ENCODE data around the gene SYT9. TPM values are rescaled to one million over a fixed set of nuclear protein-coding genes. Genes with fewer than 3 reads are reported as not detected.

The SYT9 gene
- polyA plus RNA-seq, 1 of the 3 experiments (the other 2 are of a cell fraction), result 0.10 TPM

DNA sequence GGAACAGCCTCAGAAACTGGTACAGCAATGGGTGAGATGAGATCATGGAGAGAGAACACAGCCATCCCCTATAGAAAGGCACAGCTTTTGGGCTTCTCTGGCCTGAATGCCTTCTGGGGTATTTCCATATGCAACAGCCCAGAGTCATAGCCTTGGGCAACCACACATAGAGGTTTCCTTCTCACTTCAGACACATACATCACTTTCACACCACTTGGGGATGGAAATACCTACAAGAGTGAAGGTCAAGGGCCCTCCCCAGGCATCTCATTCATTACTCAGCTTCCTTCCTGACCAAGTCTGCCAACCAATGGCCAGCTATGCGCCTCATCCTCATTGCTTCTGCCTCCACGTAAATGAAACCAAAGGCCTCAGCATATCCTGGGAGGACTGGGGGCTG, 215.9 kb downstream of the SYT9 start:
- Histone ChIP-seq H3K4me3 (ENCODE audit: low read depth in 2 of 2, low read length in 1 of 2) (no peak overlapping the region), H3K79me2 (ENCODE audit: insufficient read depth) (no peaks in the 10 kb centered on the region), H3K36me3 (replicated peaks in 1 of 2; ENCODE audit: control insufficient read depth in 1 of 2, insufficient read depth in 2 of 2, low read length in 1 of 2) (no peaks in the 10 kb centered on the region), H4K20me1 (ENCODE audit: insufficient read depth) (no peaks in the 10 kb centered on the region), H2AFZ (ENCODE audit: low read depth) (no peak overlapping the region), H3K9me2 (no peaks in the 10 kb centered on the region), H3K9me3 (no peaks in the 10 kb centered on the region), H3K27ac (ENCODE audit: low read depth in 2 of 2, low read length in 1 of 2) (no peak overlapping the region), H3K9ac (no peak overlapping the region), H3K27me3 (ENCODE audit: insufficient read depth) (no peaks in the 10 kb centered on the region), H3F3A (replicated peaks; ENCODE audit: insufficient read depth) (no peaks in the 10 kb centered on the region), H3K4me2 (no peak overlapping the region), H3K4me1 (ENCODE audit: control insufficient read depth in 1 of 2, insufficient read depth in 2 of 2, low read depth in 1 of 2, low read length in 1 of 2) (peaks cover 0 to 5% of the 10 kb centered on the region in 2 experiments; a peak in 1 of 4 replicates)
- no peak for TF ChIP-seq EP300 (IDR thresholded peaks at IDR 0.05; ENCODE audit: borderline replicate concordance in 1 of 2, low read depth in 1 of 2, low read length in 1 of 2)
- no peak for TF ChIP-seq GABPA (IDR thresholded peaks at IDR 0.05; ENCODE audit: low read depth)
- TF ChIP-seq RAD21 (IDR thresholded peaks at IDR 0.05; ENCODE audit: low read length), result no peak
- no peak for TF ChIP-seq ELF1 (IDR thresholded peaks at IDR 0.05)
- no peak for TF ChIP-seq MAX (IDR thresholded peaks at IDR 0.05; ENCODE audit: low read depth)
- no peak for TF ChIP-seq TEAD4 (IDR thresholded peaks at IDR 0.05; ENCODE audit: borderline replicate concordance, insufficient read depth)
- TF ChIP-seq MEF2A (IDR thresholded peaks at IDR 0.05; ENCODE audit: borderline replicate concordance, low read depth), result no peak
- no peak for TF ChIP-seq CHD2 (IDR thresholded peaks at IDR 0.05; ENCODE audit: low read length, partially characterized antibody)
- no peak for TF ChIP-seq RXRA (IDR thresholded peaks at IDR 0.05; ENCODE audit: borderline replicate concordance, low read depth)
- TF ChIP-seq MXI1 (IDR thresholded peaks at IDR 0.05; ENCODE audit: low read depth, low read length), result no peak
- no peak for TF ChIP-seq FOXJ3 (CRISPR knock-in tag; IDR thresholded peaks at IDR 0.05)
- no peak for TF ChIP-seq GATA2 (CRISPR knock-in tag; IDR thresholded peaks at IDR 0.05)
- CTCF ChIA-PET, result interaction anchor here (1.5 to 2.8 kb wide), 2 partner anchors 25 to 103 kb away, joined by 4 to 11 read pairs; no protein-coding TSS in a partner anchor
- WGBS (ENCODE audit: low lambda C conversion rate), result 46% methylated on average over 2 of the region's 2 CpGs
- no peak for DNase-seq
- POLR2A ChIA-PET, result no interaction called here

DNA sequence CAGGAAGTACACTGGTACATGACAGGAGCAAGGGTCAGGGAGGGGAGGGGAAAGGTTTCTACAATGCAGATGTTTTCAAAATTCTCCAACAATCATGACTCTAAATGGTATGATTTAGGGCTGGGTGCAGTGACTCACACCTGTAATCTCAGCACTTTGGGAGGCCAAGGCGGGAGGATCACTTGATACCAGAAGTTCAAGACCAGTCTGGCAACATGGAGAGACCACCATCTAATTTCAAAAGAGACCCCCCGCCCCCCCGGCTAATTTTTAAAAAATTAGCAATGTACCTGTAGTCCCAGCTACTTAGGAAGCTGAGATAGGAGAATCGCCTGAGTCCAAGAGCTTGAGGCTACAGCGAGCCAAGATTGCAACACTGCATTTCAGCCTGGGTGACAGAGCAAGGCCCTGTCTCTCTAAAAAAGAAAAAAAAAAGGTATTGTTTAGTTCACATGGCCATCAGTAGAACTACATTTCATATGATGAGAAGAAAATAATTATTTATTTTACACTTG, 217.7 kb downstream of the SYT9 start:
- POLR2A ChIA-PET, result interaction anchor here (0.6 kb wide), 1 partner anchor 1125 kb away, joined by 5 read pairs; no protein-coding TSS in a partner anchor
- Histone ChIP-seq H3K36me3 (replicated peaks in 1 of 2; ENCODE audit: control insufficient read depth in 1 of 2, insufficient read depth in 2 of 2, low read length in 1 of 2) (no peaks in the 10 kb centered on the region), H3K4me3 (ENCODE audit: low read depth in 2 of 2, low read length in 1 of 2) (no peak overlapping the region), H3K79me2 (ENCODE audit: insufficient read depth) (no peaks in the 10 kb centered on the region), H3K27me3 (ENCODE audit: insufficient read depth) (no peaks in the 10 kb centered on the region), H3K9ac (no peak overlapping the region), H3K4me2 (no peak overlapping the region), H3K27ac (ENCODE audit: low read depth in 2 of 2, low read length in 1 of 2) (no peak overlapping the region), H3K9me2 (no peaks in the 10 kb centered on the region), H4K20me1 (ENCODE audit: insufficient read depth) (no peaks in the 10 kb centered on the region), H2AFZ (ENCODE audit: low read depth) (no peak overlapping the region), H3K9me3 (no peaks in the 10 kb centered on the region), H3K4me1 (ENCODE audit: control insufficient read depth in 1 of 2, insufficient read depth in 2 of 2, low read depth in 1 of 2, low read length in 1 of 2) (no peaks in the 10 kb centered on the region), H3F3A (replicated peaks; ENCODE audit: insufficient read depth) (no peaks in the 10 kb centered on the region)
- TF ChIP-seq, protein P1, sequence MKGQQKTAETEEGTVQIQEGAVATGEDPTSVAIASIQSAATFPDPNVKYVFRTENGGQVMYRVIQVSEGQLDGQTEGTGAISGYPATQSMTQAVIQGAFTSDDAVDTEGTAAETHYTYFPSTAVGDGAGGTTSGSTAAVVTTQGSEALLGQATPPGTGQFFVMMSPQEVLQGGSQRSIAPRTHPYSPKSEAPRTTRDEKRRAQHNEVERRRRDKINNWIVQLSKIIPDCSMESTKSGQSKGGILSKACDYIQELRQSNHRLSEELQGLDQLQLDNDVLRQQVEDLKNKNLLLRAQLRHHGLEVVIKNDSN (IDR thresholded peaks at IDR 0.05; ENCODE audit: borderline replicate concordance, low read depth), result no peak
- TF ChIP-seq EZH2phosphoT487 (IDR thresholded peaks at IDR 0.05; ENCODE audit: borderline replicate concordance, low read depth) (no peak), TCF12 (IDR thresholded peaks at IDR 0.05) (no peak), EP300 (IDR thresholded peaks at IDR 0.05; ENCODE audit: borderline replicate concordance in 1 of 2, low read depth in 1 of 2, low read length in 1 of 2) (no peak), NFIC (IDR thresholded peaks at IDR 0.05; ENCODE audit: borderline replicate concordance) (no peak), REST (IDR thresholded peaks at IDR 0.05; ENCODE audit: low read depth, low read length) (no peak), RXRA (IDR thresholded peaks at IDR 0.05; ENCODE audit: borderline replicate concordance, low read depth) (no peak), GABPA (IDR thresholded peaks at IDR 0.05; ENCODE audit: low read depth) (no peak), MXI1 (IDR thresholded peaks at IDR 0.05; ENCODE audit: low read depth, low read length) (no peak), GATA2 (CRISPR knock-in tag; IDR thresholded peaks at IDR 0.05) (no peak), TEAD4 (IDR thresholded peaks at IDR 0.05; ENCODE audit: borderline replicate concordance, insufficient read depth) (no peak), JUND (IDR thresholded peaks at IDR 0.05) (no peak), NRF1 (IDR thresholded peaks at IDR 0.05; ENCODE audit: low read depth, low read length) (no peak), MAX (IDR thresholded peaks at IDR 0.05; ENCODE audit: low read depth) (no peak), RAD21 (IDR thresholded peaks at IDR 0.05; ENCODE audit: low read length) (no peak)
- WGBS (ENCODE audit: low lambda C conversion rate), result 47% methylated on average over 5 of the region's 5 CpGs
- DNase-seq, result no peak
- CTCF ChIA-PET, result interaction anchor here (1.5 to 2.8 kb wide), 2 partner anchors 12 to 27 kb away, joined by 3 to 11 read pairs; no protein-coding TSS in a partner anchor
